Mesenteric fat pad (tissue), 1 donor: ENCODE data around the gene THRSP. TPM values are rescaled to one million over a fixed set of nuclear protein-coding genes. Genes with fewer than 3 reads are reported as not detected.
"Not testable (repeated sequence)": the region's sequence is repeated elsewhere in the genome, so short reads cannot be mapped to it uniquely, and the experiment has no call there.

Experiments
- DNase-seq: peaks from one replicate; pipeline ENCODE4 v3.0.0-alpha.2; 2020; ENCODE audit warnings: low spot score
- long read RNA-seq: library from polyadenylated mRNA; unstranded; transcript quantifications from one replicate; pipeline ENCODE4 v2.0.0, GENCODE V29; 2020
- total RNA-seq: library from RNA; stranded (reverse); fragmentation: NEBNext Ultra II Directional; extraction: Animal tissue kit (Norgen Biotek cat#: 25700); gene quantifications from one replicate; pipeline ENCODE4 v1.2.1, GENCODE V29; 2021
- donor health status: DM: yes; HTN: yes; CAD: no.

The THRSP gene, protein sequence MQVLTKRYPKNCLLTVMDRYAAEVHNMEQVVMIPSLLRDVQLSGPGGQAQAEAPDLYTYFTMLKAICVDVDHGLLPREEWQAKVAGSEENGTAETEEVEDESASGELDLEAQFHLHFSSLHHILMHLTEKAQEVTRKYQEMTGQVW
- 9.2 TPM for total RNA-seq
- long read RNA-seq, transcript THRSP-201 (2 exons, 1,174 nt), result major isoform, 46 of 47 reads
- long read RNA-seq, partial matches to known transcripts, result 0 of 47 reads
- long read RNA-seq, other reads (novel, unspliced or antisense), result 1 of 47 reads

DNA sequence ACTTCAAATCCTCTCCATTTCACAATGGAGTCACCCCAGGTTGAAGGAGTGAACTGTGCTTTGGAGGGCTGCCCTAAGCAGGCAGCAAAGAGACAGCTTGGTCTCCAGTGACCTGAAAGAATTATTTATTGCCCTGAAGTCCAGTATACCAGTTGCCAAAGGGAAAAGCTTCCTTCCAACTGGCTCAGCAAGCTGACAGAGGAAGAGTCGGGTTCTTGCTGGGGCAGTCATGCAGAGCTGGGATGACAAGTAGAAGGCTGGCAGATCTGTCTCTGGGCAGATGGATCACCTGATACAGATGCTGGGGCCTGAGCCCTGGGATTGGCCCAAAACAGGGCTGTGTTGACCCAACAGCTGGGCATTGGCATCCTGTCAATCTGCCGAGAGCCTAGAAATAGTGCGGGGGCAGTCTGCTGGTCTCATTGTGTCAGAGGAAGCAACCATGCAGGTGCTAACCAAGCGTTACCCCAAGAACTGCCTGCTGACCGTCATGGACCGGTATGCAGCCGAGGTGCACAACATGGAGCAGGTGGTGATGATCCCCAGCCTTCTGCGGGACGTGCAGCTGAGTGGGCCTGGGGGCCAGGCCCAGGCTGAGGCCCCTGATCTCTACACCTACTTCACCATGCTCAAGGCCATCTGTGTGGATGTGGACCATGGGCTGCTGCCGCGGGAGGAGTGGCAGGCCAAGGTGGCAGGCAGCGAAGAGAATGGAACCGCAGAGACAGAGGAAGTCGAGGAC lies at the start of gene THRSP:
Gene THRSP, plus strand, starts transcription at position 422 of the 742 bp plus-strand sequence. Its CDS starts 21 bp downstream, at position 443.
- DNase-seq, result no peak

DNA sequence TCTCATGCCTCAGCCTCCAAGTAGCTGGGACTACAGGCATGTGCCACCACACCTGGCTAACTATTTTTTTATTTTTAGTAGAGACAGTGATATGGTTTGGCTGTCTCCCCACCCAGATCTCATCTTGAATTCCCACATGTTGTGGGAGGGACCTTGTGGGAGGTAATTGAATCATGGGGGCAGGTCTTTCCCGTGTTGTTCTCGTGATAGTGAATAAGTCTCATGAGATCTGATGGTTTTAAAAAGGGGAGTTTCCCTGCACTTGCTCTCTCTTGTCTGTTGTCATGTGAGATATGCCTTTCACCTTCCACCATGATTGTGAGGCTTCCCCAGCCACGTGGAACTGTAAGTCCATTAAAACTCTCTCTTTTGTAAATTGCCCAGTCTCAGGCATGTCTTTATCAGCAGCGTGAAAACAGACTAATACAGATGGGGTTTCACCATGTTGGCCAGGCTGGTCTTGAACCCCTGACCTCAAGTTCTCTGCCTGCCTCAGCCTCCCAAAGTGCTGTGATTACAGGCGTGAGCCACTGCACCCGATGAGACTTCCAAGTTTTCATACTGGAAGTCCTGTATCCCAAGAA lies 48.6 kb upstream of the THRSP start:
- not testable (repeated sequence) for DNase-seq

DNA sequence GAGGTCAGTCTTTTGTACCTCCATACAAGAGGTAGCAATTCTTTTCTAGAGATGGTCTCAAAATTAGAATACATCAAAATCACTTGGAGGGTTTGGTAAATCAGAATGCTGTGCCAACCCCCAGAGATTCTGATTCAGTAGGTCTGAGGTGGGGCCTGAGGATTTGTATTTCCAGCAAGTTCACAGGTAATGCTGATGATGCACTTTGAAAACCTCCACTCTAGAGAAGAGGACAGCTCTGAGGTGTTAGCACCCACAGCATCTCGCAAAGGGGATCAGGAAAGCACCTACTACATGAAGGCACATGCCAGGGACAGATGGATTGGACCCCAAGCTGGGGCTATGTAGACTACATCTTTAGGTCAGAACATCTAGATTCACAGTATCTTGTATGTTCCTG lies 47.8 kb upstream of the THRSP start:
- DNase-seq, result no peak

DNA sequence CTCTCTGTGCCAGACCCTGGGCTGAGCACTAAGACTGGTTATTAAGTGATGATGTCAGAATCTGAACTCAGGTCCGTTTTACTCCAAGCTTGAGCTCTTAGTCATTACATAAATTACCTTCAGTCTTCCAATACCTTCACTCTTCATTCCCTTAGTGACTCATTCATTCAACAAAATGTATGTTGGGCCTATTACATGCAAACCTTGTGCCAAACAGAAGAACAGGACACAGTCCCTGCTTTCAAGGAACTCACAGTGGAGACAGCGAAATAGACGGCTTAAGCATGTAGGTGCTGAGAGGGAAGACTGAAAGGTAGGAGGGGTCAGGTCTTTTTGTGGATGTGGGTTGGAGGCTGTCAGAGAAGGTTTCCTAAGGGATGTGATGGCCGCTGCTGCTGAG lies 43.9 kb upstream of the THRSP start:
- no peak for DNase-seq

DNA sequence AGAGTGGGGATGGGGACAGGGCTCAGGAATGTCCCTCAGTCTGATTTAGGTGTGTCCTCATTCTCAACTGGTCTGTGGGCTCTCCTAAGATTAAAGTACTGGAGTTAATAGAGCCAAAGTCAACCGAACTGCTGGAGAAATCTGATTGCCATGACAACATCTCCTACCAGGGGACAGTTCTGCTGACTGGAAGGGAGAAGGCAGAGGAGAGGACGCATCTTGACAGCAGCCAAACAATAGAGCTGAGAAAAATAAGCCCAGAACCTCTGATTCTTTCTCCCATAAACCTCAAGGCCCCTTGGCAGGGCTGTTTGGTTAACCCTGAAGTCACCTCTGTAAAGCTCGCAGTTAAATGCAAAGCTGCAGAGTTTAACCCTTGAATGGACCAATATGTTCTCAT lies 43.4 kb upstream of the THRSP start:
- DNase-seq, result no peak

DNA sequence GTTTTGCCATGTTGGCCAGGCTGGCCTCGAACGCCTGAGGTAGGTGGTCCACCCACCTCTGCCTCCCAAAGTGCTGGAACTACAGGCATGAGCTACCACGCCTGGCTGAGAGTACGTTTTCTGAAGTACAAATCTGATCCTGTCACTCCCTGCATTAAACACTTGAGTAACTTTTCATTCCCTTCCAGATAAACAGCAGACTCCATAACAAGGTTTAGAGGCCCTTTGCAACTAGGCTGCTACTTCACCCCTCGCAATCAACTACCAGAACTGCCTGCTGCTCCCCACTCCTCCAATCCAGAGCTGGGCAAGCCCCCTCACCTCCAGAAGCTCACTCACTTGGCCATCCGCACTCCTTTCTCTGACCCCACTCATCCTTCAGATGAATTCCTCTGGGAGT lies 42.0 kb upstream of the THRSP start:
- no peak for DNase-seq

DNA sequence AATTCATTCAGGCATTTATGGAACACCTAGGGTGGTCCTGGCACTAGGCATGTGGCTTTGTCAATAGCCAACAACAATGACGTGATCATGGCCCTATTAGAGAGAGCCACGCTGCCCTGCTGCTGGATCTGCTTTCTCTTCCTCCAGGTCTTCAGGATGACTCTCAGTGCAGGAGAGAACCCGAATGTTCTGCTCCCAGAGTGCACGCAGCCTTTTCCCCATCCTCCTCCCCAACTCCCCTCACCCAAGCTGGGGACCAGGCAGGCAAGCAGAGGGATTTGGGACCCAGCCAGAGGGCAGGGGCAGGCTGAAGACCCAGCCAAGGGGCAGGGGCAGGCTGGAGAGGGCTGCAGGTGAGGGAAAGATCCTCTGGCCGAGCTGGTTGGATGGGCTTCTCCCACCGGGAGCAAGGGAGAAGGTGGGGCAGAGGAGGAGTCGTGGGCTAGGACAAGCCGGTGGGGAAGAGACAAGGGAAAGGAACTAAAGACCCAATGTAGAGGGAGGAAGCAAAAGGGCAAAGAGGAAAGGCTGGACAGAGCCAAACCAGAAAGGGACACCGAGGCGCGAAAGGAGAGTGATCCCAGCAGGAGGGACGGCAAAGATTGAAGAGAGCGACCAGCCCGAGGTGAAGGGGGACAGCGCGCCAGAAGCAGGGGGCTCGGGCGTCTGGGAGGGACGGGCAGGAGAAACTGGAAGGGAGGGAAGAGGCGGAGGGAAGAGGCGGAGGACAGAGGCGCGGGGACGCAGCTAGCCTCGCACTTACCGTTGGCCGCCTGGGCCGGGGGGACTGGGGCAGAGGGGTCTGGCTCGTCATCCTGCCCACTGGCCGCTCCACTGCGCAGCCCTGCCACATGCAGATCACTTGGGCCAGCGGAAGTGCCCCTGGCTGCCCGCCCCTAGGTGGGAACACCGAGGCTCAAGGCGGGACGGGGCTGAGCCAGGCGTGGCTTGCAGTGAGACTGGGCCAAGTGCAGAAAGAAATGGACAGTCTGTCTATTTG lies 41.0 kb upstream of the THRSP start, which contains the start of gene KCTD14:
Gene KCTD14, minus strand, starts transcription at position 880 of the 1,000 bp plus-strand sequence. Its CDS starts 27 bp downstream, at position 853.
- no peak for DNase-seq

DNA sequence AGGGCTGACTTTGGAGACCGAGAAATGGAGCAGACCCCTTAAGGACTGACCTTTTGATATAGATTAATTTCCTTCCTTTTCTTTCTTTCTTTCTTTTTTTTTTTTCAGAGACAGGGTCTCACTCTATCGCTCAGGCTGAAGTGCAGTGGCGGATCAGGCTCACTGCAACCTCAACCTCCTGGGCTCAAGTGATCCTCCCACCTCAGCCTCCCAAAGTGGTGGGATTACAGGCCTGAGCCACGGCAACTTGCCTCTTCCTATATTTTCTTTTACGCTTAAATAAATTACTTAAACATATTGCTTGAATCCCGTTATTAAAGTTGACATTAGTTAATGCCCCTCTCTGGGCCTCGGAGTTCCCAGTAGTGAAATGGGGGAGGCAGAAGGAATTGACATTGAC lies 40.2 kb upstream of the THRSP start:
- no peak for DNase-seq

DNA sequence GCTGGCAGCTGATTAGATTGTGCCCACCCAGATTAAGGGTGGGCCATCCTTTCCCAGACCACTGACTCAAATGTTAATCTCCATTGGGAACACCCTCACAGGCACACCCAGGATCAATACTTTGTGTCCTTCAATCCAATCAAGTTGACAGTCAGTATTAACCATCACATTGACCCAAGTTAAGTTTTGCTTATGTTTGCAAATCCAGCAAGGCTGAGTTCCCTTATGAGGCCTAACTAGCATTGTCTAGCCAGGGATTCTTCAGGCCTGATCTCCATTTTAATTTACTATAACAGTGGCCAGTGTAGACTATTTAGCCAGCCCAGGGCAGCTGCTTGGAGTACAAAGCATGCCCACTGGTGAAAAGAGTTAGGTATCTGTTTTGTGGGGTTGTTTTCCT lies 38.3 kb upstream of the THRSP start:
- no peak for DNase-seq

DNA sequence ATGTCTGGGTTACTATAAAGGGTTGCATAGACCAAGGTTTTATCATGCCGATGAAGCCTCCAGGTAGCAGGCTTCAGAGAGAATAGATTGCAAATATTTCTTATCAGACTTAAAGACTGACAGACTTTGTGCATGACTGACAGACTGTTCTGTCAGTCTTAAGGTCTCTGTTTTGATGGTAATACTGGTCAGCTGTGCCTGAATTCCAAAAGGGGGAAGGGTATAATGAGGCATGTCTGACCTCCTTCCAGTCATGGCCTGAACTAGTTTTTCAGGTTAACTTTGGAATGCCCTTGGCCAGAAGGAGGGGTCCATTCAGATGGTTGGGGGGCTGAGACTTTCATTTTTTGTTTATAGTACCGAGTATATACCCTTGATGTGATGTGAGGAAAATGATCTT lies 35.9 kb upstream of the THRSP start:
- no peak for DNase-seq

DNA sequence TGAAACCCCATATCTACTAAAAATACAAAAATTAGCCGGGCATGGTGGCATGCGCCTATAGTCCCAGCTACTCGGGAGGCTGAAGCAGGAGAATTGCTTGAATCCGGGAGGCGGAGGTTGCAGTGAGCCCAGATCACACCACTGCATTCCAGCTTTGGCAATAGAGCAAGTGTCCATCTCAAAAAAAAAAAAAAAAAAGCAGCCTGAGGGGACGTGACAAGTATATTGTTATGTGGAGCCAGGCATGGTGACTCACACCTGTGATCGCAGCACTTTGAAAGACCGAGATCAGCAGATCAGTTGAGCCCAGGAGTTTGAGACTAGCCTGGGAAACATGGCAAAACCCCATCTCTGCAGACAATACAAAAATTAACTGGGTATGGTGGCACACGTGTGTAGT lies 35.2 kb upstream of the THRSP start:
- DNase-seq, result not testable (repeated sequence)

DNA sequence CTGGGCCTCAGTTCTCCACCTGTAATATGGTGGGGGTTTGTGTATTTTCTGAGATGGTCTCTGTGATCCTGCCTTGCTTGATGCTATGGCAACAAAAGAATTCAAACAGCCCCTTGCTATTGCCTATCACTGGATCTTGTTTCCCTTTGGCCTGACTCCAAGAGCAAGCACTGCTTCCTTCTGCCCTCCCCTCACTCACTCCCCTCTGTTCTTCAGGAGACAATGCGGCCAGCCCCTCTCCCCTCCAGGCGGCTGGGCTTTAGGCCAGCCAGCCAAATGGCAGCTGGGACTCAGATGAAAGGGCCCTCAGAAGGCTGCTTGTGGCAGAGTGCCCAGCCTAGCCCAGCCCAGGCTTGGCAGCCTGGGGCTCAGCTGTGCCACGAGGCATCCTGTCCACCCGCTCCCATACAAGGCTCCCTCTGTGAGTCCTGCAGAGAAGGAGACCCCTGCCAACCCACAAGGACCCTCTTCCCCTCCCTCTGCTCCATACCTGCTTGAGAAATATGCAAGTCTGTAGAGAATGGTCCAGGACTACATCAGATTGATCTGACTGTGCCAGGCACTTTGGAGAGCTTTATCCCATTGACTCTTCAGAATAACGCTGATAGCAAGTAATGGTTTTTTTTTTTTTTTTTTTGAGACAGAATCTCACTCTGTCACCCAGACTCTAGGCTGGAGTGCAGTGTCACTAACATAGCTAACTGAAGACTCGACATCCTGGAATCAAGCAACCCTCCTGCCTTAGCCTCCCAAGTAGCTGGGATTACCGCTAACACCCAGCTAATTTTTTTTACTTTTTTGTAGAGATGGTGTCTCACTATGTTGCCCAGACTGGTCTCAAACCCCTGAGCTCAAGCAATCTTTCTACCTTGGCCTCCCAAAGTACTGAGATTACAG lies 33.0 kb upstream of the THRSP start:
- DNase-seq, result no peak

DNA sequence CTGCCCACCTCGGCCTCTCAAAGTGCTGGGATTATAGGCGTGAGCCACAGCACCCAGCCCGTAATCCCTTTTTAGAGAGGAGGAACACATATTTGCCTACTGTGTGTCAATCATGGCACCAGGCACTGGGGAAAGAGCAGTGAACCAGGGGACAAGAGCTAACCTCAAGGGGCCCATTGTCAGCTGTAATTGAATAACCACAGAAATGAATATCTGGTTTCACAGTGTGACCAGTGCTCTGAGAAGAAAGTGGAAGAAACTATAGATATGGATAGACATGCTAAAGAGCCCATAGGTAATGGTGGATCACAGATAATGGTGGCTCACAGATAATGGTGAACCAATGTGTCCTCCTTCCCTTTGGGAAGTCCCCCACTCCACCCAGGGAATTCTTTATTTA lies 32.0 kb upstream of the THRSP start:
- DNase-seq, result no peak

DNA sequence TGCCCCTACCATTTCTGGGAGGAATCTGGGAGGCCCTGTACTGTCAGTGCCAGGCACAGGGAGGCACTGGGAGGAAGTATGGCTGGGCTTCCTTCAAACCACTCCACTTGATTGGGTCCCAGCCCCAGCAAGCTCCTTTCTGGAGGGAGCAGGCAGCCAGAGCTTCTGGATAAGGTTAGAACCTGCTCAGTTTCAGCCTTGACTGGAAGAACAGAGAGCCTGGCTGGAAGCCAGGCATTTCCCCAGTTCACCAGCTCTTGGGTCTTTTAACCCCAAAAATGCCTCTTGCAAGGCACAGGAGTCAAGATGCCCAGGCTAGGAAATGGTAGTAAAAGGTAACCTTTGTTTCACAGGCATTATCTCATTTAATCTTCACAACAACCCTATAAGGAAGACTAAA lies 31.6 kb upstream of the THRSP start:
- DNase-seq, result no peak

DNA sequence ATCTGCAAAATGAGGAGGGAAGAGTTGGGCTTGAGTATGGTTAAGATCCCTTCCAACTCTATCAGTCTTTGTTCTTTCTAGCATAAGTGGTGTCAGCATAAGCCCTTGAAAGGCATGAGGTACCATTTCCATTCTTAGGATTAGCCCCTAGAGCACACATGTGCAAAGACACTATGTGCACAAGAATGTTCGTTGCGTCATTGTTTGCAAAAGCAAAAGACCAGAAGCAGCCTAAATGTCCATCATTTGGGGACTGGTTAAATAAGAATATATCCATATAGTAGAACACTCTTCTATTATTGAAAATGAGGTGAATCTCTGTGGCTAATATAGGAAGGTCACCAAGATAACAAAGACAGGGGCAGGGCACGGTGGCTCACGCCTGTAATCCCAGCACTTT lies 30.6 kb upstream of the THRSP start:
- DNase-seq, result no peak

DNA sequence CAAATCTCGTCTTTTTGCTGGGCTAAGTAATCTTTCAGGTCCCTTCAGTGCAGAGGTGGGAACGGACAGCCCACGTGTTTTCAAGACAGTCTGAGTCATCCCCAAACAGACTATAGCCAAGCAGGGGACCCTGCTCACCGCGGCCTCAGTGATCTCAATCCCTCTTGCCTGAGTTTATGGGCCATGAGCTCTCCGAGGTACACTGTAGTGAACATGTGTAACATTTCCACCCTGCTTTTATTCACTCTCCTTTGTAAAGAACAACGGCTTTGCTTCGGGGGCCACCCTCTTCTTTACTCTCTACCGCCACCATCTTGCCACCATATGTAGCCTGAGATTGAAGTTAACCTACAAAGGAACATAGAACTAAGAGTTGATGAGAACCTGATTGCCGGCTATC lies 29.0 kb upstream of the THRSP start:
- DNase-seq, result no peak

DNA sequence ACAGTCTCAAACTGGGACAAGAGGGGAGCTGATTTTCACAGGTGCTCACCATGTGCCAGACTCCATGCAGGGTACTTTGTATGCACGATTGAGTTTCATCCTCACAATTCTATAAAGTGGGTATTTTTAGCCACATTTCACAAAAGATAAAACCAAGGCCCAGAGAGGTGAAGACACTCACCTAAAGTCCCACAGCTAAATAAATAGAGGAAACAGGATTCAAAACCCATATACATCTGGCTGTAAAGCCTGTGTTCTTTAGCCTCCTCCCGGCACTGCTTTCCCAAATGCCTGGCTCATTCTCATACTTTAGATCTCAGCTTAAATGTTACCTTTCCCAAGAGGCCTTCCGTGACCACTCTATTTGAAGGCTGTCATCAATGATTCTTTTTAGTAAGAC lies 27.3 kb upstream of the THRSP start:
- DNase-seq, result no peak

DNA sequence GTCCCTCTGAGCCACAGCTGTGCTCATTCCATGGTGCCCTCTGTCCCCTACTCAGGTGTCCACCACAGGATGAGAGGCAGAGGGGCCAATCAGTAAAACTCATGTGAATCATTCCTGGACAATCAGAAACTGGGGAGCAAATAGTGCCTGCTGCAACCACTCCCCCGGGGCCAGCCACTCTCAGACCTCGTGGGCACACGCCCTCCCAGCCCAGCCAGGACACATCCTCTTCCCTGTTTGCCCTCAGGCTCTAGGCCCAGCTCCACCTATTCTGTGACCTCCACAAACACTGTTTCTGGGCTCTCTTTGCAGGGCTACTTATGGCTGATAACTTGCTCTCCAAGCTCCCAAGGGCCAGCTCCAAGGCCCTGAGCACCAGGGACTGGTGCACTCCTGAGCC lies 26.6 kb upstream of the THRSP start:
- DNase-seq, result no peak

DNA sequence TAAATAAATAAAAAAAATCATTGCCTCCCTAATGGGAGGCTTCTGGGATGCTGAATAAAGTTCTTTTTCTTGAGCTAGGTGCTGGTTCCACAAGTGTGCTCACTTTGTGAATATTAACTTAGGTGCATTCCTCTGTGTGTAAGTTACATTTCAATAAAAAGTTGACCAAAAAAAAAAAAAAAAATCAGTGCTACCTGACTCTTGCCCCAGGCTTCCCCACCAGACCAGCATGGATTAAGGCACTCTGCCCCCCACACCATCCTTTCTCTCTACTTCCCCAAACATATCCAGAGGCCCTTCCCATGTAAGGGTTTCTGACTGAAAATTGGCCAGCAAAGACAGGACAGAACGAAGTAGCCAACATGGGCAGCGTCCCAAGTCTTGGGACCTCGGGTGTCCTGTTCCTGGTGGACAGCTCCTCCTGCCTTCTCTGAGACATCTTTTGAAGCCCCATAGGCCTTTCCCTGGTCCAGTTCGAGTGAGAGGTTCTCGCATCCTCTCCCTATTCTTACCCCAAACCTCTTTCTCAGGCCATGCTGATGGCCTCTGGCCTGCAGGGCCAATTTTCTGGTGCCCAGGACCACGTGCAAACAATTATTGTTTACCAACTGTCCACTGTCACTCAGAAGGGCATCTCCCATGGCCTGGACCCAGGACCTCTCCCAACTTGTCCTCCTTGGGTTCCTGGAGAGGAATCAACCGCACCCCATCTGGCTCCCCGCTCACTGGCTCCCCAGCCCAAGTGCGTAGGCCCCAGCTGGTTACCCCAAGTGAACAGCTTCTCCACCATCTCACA lies 25.6 kb upstream of the THRSP start:
- DNase-seq, result no peak
